H1 (cell line): ENCODE data around the gene LMX1B. TPM values are rescaled to one million over a fixed set of nuclear protein-coding genes. Genes with fewer than 3 reads are reported as not detected.

Experiments
- ASH2L ChIP-seq: fragments of 200-600, 300-600 bp; sonication (generic); IDR thresholded peaks from one replicate; pipeline ENCODE4 v1.7.1; 2017; ENCODE audit warnings: low read length
- BRCA1 ChIP-seq: IDR thresholded peaks from 2 replicates; pipeline ENCODE4 v1.6.1; 2012; ENCODE audit warnings: low read depth, low read length, improper control_type of control experiment
- CBX8 ChIP-seq: fragments of 300-800, 300-1000 bp; sonication (generic); IDR thresholded peaks from 2 replicates; pipeline ENCODE4 v1.7.1; 2016; ENCODE audit warnings: low read depth, low read length, borderline replicate concordance
- CEBPB ChIP-seq: IDR thresholded peaks from 2 replicates; pipeline ENCODE4 v1.6.1; 2012; ENCODE audit warnings: low read depth, low read length
- CHD1 ChIP-seq: IDR thresholded peaks from 2 replicates; pipeline ENCODE4 v1.6.1; 2012; ENCODE audit warnings: low read depth, low read length, improper control_type of control experiment
- CTBP2 ChIP-seq: IDR thresholded peaks from 2 replicates; pipeline ENCODE4 v1.7.0; 2011; ENCODE audit warnings: borderline replicate concordance, mild to moderate bottlenecking, moderate library complexity, mixed read lengths, low read length; ENCODE audit not compliant: insufficient read depth, insufficient read length
- EP300 ChIP-seq, 2 experiments: IDR thresholded peaks; 1 replicate in 1 of 2; 2 replicates in 1 of 2; pipeline ENCODE4 v1.6.1; 2011 to 2012; ENCODE audit warnings: low read depth in 2 of 2, low read length in 2 of 2, mild to moderate bottlenecking in 2 of 2, borderline replicate concordance in 1 of 2, inconsistent platforms in 1 of 2, moderate library complexity in 1 of 2
- KDM4A ChIP-seq: IDR thresholded peaks from one replicate; pipeline ENCODE4 v1.7.1; 2012; ENCODE audit warnings: low read depth, mild to moderate bottlenecking, moderate library complexity, low read length, inconsistent platforms; ENCODE audit not compliant: severe bottlenecking
- KDM5A ChIP-seq: fragments of 200-600 bp; IDR thresholded peaks from 2 replicates; pipeline ENCODE4 v1.7.1; 2012; ENCODE audit warnings: mild to moderate bottlenecking, low read length, inconsistent platforms, mixed read lengths
- MAFK ChIP-seq: IDR thresholded peaks from 2 replicates; pipeline ENCODE4 v1.6.1; 2012; ENCODE audit warnings: low read depth, mild to moderate bottlenecking, improper control_type of control experiment, low read length
- POU5F1 ChIP-seq: IDR thresholded peaks from 2 replicates; pipeline ENCODE4 v1.6.1; 2011; ENCODE audit warnings: low read depth, mild to moderate bottlenecking, low read length, moderate library complexity
- RAD21 ChIP-seq, 2 experiments: IDR thresholded peaks in 1 of 2; conservative IDR thresholded peaks in 1 of 2; 2 replicates each; pipeline ENCODE4 v1.6.1; 2011; ENCODE audit warnings: low read depth in 2 of 2, low read length in 2 of 2, improper control_type of control experiment in 1 of 2, inconsistent platforms in 1 of 2, mild to moderate bottlenecking in 1 of 2, moderate library complexity in 1 of 2
- SIX5 ChIP-seq: IDR thresholded peaks from 2 replicates; pipeline ENCODE4 v1.6.1; 2011; ENCODE audit warnings: mild to moderate bottlenecking, low read depth, low read length
- SP4 ChIP-seq: IDR thresholded peaks from 2 replicates; pipeline ENCODE4 v1.6.1; 2012; ENCODE audit warnings: low read length, inconsistent platforms
- TBP ChIP-seq: IDR thresholded peaks from 2 replicates; pipeline ENCODE4 v1.6.1; 2011; ENCODE audit warnings: low read depth, low read length, improper control_type of control experiment
- TEAD4 ChIP-seq: IDR thresholded peaks from 2 replicates; pipeline ENCODE4 v1.6.1; 2012; ENCODE audit warnings: low read depth, low read length, inconsistent platforms, mixed read lengths
- ZNF274 ChIP-seq: IDR thresholded peaks from 2 replicates; pipeline ENCODE4 v1.7.0; 2012; ENCODE audit warnings: low read length, borderline replicate concordance; ENCODE audit errors: extremely low read depth
- polyA plus RNA-seq, 7 experiments: library from polyadenylated mRNA; depleted of rRNA in 3 of 7; stranded (reverse) in 5 of 7; unstranded in 2 of 7; fragments of >200 nt in 5 of 7; fragments of 200-250 nt in 2 of 7; gene quantifications; 1 replicate in 5 of 7; 2 replicates in 1 of 7; 4 replicates in 1 of 7; pipeline versions ENCODE4 v1.2.1 to v1.2.3, GENCODE V29; 2011 to 2013; ENCODE audit warnings: missing spikeins in 2 of 7, mixed read lengths in 2 of 7
- total RNA-seq: library from RNA; stranded (reverse); fragmentation: NEBNext Ultra II Directional; extraction: Animal tissue kit (Norgen Biotek cat#: 25700); gene quantifications from 2 replicates; pipeline ENCODE4 v1.2.1, GENCODE V29; 2021
- TF ChIP-seq, protein P1 (sequence below): IDR thresholded peaks from 2 replicates; pipeline ENCODE4 v1.6.1; 2012; ENCODE audit warnings: low read length, inconsistent platforms
- TF ChIP-seq, protein P2 (sequence below): IDR thresholded peaks from 2 replicates; pipeline ENCODE4 v1.6.1; 2011; ENCODE audit warnings: low read length, improper control_type of control experiment

The LMX1B gene
- total and polyA plus RNA-seq, 2 of the 8 experiments (the other 6 are each of a cell fraction or from before 2014, with no cell fraction given), result 0.09 to 0.37 TPM

DNA sequence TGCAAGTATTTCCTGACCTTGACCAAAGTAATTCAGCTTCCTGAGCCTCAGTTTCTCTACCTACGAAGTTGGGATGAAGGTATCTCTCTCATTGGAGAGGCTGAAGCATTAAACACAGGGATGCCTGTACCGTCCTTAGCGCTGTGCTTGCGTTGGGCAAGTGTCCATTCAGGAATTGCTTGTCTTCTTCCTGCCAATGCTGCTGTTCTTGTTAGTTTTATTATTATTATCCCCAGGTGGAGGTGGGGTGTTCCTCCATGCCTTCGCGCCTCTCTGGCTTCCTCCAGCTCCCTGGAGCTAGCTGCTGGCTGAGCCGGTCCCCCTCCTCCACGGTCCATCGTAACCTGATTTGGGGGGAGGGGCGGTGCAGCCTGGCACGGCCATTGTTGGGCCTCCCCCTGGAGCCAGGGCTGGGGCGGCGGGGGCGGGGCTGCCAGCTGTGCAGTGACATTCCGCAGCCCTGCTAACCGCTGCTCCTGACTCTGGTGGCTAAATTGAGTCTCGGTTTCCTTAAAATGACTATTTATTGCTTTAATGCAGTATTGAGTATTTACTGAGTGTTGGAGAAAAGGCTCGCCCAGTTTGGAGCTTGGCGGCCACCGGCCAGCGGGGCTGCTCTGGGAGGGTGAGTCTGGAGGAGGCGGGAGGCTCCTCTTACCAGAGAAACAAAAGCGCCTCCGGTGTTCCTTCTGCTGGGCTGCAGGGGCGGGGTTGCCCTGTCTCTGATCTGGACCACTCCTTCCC, 51.3 kb downstream of the LMX1B start (continued):
- TF ChIP-seq ASH2L, result peak; percentile 83
- no peak for TF ChIP-seq CBX8
- TF ChIP-seq POU5F1, result no peak
- no peak for TF ChIP-seq CHD1
- peak; percentile 47 to 81 for TF ChIP-seq EP300 (IDR thresholded peaks at IDR 0.05; ENCODE audit: borderline replicate concordance in 1 of 2, low read depth in 2 of 2, low read length in 2 of 2)
- TF ChIP-seq CEBPB, result no peak
- TF ChIP-seq BRCA1, result no peak
- TF ChIP-seq, protein P1, sequence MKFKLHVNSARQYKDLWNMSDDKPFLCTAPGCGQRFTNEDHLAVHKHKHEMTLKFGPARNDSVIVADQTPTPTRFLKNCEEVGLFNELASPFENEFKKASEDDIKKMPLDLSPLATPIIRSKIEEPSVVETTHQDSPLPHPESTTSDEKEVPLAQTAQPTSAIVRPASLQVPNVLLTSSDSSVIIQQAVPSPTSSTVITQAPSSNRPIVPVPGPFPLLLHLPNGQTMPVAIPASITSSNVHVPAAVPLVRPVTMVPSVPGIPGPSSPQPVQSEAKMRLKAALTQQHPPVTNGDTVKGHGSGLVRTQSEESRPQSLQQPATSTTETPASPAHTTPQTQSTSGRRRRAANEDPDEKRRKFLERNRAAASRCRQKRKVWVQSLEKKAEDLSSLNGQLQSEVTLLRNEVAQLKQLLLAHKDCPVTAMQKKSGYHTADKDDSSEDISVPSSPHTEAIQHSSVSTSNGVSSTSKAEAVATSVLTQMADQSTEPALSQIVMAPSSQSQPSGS, result no peak
- TF ChIP-seq KDM5A, result no peak
- no peak for TF ChIP-seq KDM4A
- no peak for TF ChIP-seq TBP
- TF ChIP-seq TEAD4, result peak; percentile 87
- no peak for TF ChIP-seq SIX5
- no peak for TF ChIP-seq MAFK
- TF ChIP-seq CTBP2, result no peak
- TF ChIP-seq RAD21 (IDR thresholded peaks at IDR 0.05 in 1 of 2, conservative IDR thresholded peaks at IDR 0.05 in 1 of 2; ENCODE audit: low read depth in 2 of 2, low read length in 2 of 2), result peak in 1 of 2 experiments; percentile 17; a peak in 1 of 4 replicates
- no peak for TF ChIP-seq SP4
- TF ChIP-seq ZNF274, result no peak
- TF ChIP-seq, protein P2, sequence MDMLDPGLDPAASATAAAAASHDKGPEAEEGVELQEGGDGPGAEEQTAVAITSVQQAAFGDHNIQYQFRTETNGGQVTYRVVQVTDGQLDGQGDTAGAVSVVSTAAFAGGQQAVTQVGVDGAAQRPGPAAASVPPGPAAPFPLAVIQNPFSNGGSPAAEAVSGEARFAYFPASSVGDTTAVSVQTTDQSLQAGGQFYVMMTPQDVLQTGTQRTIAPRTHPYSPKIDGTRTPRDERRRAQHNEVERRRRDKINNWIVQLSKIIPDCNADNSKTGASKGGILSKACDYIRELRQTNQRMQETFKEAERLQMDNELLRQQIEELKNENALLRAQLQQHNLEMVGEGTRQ, result no peak
